GM21737 (cell line): Measurements from ENCODE around the gene SERP2.

ENCODE experiments used
- ATAC-seq: cut with Tn5 transposase; IDR thresholded peaks from one replicate; pipeline ENCODE4 v1.9.1; 2021; ENCODE audit warnings: mild to moderate bottlenecking, moderate library complexity; ENCODE audit not compliant: unreplicated experiment

Gene SERP2

DNA sequence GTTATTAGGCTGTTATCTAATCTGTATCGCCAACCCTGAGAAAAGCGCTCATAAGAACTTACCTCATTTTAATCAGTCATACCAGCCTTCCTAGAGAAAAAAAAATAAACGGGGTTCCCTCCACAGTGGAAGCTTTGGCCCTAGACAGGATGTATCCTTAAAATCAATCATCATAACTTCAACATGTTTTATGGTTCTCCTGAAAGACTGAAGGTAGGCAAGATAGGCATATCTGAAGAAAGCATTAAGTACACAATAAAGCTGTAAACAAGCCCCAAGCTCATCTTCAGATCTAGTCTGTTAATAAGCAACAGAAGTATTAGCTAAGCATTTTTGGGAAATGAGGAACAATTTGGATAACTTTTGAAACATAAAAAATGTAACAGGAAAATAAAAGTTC lies 18.7 kb upstream of the SERP2 start:
- no peak for ATAC-seq

GRCh38 chr13:44355621-44356020 lies 18.0 kb upstream of the SERP2 start:
- ATAC-seq: no peak

DNA sequence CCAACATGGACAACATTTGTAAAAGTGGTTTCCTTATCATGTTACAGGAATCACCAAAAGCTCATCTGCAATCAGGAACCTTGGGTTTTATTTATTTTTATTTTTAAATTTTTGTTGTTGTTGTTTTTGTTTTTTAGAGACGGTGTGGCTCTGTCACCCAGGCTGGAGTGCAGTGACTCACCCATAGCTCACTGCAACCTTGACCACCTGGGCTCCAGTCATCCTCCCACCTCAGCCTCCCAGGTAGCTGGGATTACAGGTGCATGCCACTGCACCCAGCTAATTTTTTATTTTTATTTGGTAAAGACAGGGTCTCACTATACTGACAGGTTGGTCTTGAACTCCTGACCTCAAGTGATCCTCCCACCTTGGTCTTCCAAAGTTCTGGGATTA lies 13.6 kb upstream of the SERP2 start:
- no peak for ATAC-seq

DNA sequence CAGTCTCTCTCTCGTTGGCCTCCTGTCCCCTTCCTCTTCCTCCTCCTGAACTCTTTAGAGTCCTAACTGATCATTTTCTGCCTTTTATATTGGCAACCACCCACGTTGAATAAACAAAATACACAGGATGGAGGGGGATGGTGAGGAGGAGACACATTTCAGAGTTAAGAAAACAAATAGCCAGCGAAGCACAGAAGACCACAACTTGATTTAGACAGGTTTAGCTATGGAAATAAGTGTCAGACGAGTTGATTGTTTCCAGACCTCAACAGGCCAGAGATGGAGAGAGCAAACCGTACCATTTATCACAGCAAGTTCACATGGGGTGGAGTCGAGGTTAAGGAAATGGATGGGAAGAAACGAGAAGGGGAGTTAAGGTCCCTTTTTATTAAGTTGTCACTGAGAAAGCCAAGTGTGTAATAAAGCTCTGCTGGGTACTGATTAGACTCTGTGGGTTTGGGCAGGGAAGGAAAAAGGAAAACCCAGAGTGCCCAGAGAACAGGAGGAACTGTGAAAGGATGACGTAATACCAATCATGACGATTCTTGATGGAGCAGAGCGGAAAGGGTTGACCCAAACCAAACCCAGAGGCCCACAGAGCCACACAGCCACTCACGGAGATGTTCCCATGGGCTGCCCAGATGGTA lies 11.1 kb upstream of the SERP2 start:
- ATAC-seq: no peak

DNA sequence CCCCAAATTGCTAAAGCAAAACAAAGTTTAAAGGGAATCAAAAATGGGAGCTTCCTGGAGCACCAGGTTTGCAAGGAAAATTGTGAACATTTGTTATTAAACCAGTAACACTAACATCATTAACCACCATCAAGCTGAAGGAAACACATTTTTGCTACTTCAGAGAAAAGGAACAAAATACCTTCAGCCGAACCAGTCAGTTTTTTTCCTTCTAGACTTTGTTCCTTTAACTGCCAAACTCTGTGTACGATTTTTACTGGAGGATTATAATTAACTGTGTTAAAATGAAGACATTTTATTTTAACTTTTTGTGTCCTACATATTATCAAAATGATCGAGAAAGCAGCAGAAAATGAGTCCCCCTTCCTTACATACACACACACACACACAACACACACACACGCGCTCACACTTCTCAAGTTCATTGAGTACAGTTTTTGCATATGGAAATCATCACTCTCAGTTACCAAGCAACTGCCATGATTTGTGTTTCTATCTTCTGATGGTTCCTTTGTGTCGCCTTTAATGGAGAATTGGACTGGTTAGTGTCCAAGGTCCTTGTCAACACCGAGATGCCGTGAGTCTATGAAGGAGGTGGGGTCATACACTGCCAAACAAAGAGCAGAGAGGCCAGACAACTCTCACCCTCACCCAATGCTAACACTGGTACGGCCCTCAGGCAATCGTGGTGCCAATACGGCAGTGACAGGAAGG lies 9.8 kb upstream of the SERP2 start:
- ATAC-seq: no peak

- no peak for ATAC-seq
These were observed 9.2 kb upstream of the SERP2 start for GRCh38 chr13:44364345-44365000.

DNA sequence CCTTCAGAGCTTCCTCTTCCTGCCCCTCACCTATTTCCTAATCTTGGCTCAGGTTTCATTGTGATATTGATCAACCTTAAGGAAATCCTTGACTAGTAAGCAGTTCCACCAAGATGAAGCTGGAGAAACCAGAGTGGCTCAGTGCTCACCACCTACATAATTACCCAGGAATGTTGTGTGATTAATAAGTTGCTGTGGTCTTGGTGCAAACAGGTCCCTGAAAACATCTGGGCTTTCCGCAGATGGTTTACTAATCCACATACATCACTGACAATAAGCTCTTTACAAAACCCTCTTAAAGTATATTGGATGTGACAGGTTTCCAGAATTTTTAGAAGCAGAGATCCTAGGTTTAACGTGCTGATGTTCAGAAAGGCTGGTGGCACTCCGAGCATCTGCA lies 8.6 kb upstream of the SERP2 start:
- no peak for ATAC-seq

- no peak for ATAC-seq
These were observed 7.7 kb upstream of the SERP2 start for GRCh38 chr13:44365899-44366298.

DNA sequence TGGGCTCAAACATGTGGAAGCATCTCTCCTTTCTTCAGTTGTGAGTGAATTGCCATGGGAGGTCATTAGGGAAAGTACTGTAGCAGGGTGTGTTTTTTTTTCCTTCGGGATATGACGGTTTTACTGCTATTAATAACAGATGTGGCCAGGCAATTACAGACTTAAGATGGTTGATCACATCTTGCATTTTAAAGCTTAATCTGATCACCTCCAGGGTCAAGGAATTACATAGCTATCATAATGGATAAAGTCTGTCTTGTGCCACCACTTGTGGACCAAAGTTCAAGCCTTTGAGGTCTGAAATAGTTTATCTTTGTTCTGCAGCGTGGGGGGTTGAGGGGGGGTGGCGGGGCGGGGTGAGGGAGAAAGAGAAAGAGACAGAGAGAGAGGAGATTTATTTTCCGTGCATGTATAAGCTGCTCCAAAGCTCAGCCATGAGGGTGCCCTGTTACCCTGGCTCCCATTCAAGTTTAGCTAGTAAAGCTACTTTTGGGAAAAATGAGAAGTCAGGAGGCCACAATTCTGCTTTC lies 5.5 kb upstream of the SERP2 start:
- no peak for ATAC-seq

DNA sequence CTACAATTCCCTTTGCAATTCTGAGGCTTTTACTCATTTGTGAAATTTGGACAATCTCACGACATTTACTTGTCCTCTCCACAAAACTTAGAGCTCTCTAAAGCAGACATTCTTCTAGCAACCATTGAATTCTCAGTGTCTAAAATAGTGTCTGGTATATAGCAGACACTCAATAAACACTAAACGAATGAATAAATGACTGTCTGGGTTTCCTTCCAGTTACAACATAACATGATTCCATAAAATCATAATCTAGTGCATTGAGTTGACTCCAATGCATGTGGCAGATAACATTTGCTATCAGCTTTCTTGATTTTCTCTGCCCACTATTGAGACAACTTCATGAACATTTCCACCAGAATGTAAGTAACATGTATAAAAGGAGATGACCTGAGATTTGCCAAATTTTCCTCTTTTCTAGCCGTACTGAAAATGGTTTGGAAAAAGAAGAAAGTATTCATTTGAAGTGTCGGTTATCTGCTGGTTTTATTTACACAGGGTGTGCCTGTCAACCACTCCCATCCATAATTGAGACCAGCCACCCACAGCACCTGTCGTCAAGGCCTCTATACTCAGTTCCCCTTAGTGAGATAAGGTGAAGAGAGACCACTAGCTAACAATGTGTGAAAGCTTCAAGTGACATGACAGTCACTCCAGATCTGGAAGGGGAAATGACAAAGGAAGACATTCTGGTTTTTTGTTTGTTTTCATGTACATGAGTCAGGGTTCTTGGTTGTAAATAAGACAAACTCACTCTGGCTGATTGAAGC lies 4.8 kb upstream of the SERP2 start:
- ATAC-seq: no peak

DNA sequence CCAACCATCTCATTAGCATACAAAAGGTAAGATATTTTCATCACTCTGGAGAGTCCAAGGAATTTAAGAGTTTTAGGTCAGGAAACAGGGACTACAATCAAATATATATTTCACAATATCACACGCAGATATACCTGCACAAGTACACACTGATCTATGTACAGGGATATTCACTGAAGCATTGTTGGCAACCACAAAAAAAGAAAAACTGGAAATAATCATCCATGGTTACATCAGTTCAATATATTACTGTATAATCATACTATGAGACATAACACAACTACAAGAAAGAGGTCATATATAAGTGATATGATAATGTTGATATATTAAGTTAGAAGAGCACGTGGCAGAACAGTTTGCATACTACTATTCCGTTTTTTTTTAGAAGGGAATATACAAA lies 2.2 kb upstream of the SERP2 start:
- ATAC-seq: no peak

GRCh38 chr13:44373247-44373600 lies 400 bp upstream of the SERP2 start:
- no peak for ATAC-seq

DNA sequence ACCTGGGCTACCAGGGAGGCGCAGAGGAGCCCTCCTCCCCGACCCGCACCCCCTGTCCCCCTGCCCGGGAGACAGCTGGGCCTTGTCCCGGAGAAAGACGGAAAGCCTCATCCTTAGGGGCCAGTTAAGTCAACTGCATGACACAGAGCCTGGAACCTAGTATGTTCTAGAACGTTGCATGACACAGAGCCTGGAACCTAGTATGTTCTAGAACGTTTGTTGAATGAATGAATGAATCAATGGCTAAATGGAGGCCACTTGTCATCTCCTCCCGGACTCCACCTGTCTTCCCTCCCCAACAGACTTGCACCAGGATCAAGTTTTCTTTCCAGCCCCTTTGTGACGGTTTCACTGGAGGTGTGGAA lies 706 bp downstream of the SERP2 start:
- no peak for ATAC-seq

DNA sequence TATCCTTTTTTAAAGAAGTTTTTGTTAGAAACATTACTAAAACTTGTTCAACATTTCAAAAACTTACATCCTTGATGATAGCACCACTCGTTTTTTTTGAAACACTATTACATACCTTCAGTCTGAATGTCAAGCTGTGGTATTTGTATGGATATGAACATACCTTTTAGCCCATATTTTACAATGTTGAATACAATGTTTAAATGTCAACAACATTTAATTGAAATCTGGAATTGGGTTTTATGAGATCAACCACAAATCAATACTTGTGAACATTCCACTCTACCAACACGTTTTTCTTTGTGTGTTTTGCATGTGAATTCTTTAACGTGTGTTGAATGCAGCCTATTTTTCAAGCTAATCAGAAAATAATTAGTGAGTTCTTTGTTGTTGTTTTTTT lies 4.7 kb downstream of the SERP2 start:
- no peak for ATAC-seq

DNA sequence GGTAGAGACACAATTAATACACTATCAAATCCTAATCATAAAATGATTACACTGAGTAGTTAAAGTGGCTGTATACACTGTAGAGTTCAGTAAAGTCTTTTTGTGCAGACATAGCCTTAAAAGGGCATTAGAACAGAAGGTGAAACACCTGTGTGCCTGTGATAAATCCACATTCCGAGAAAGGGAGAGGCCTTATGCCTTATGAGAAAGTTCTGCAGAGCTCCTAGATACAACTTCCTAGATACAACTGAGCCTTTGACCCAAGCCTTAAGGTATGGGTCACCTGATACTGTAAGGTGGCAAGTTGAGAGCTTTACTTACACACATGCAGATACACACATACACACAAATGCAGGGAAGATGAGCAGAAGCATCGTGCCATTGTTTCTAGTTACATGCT lies 6.3 kb downstream of the SERP2 start:
- ATAC-seq: no peak

GRCh38 chr13:44380404-44381165 lies 7.0 kb downstream of the SERP2 start:
- ATAC-seq: no peak

- ATAC-seq: no peak
These were observed 9.1 kb downstream of the SERP2 start for GRCh38 chr13:44382635-44383145.

GRCh38 chr13:44383945-44384344 lies 10.3 kb downstream of the SERP2 start:
- ATAC-seq: no peak

- ATAC-seq: no peak
These were observed 11.2 kb downstream of the SERP2 start for GRCh38 chr13:44384778-44385177.

DNA sequence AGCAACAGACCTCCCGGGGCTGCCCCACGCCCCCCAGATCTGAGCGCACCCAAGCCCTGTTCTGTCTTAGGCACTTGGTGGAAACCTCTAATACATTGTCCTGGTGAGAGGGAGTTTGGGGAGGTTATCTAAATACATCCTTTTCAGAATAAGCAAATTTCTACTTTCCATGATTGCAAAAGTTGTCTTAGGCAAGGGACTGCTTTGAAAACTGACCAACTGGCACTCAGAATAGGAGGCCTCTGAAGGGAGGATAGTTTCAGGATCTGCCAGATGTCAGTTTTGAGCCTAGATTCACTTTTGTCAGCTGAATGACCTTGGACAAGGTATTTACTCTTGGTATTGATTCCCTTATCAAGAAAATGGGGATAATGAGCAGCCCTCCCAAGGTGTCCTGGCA lies 11.8 kb downstream of the SERP2 start:
- ATAC-seq: no peak

- ATAC-seq: no peak
These were observed 12.2 kb downstream of the SERP2 start for GRCh38 chr13:44385847-44386246.
